Measurements from ENCODE around the gene PDZRN4. TPM values are rescaled to one million over a fixed set of nuclear protein-coding genes. Genes with fewer than 3 reads are reported as not detected.
"Not testable (repeated sequence)": the region's sequence is repeated elsewhere in the genome, so short reads cannot be mapped to it uniquely, and the experiment has no call there.

PDZRN4 gene
- total RNA-seq, 2 donors from 2014 or later = 0.35 to 3.5 TPM

GRCh38 chr12:41162461-41162860, 25.7 kb upstream of the PDZRN4 start:
- Histone ChIP-seq H3K9me3 (no peaks in the 10 kb centered on the region), H3K36me3 (no peaks in the 10 kb centered on the region), H3K27ac (no peak overlapping the region), H3K4me3 (no peak overlapping the region), H3K9ac (ENCODE audit: low read depth in 2 of 2, low read length in 2 of 2) (no peak overlapping the region), H3K27me3 (no peaks in the 10 kb centered on the region), H3K4me1 (no peaks in the 10 kb centered on the region)
- DNase-seq = no peak
- TF ChIP-seq, protein P1, sequence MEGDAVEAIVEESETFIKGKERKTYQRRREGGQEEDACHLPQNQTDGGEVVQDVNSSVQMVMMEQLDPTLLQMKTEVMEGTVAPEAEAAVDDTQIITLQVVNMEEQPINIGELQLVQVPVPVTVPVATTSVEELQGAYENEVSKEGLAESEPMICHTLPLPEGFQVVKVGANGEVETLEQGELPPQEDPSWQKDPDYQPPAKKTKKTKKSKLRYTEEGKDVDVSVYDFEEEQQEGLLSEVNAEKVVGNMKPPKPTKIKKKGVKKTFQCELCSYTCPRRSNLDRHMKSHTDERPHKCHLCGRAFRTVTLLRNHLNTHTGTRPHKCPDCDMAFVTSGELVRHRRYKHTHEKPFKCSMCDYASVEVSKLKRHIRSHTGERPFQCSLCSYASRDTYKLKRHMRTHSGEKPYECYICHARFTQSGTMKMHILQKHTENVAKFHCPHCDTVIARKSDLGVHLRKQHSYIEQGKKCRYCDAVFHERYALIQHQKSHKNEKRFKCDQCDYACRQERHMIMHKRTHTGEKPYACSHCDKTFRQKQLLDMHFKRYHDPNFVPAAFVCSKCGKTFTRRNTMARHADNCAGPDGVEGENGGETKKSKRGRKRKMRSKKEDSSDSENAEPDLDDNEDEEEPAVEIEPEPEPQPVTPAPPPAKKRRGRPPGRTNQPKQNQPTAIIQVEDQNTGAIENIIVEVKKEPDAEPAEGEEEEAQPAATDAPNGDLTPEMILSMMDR (IDR thresholded peaks at IDR 0.05) = no peak
- intact Hi-C loops (cut with DNase I) = no loop called here

DNA sequence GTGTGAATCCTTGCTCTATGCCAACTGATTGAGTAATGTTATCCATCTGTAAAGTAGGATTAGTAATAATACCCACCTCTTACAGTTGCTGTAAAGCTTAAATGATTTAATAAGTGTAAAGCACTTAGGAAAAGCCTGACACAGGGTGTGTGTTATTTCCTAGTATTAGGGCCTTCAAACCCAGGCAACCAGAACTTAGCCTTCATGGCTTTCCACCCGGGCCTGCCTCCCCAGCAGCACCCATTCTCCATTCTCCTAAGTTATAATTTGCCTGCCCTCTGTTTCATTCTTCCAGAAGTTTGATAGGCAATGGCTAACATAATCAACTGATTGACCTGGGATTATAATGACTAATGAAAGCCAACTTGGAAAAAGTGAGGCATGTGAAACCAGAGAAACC, 20.4 kb upstream of the PDZRN4 start:
- Histone ChIP-seq H3K4me1 (no peaks in the 10 kb centered on the region), H3K27ac (no peak overlapping the region), H3K9ac (ENCODE audit: low read depth in 2 of 2, low read length in 2 of 2) (no peak overlapping the region), H3K9me3 (no peaks in the 10 kb centered on the region), H3K4me3 (no peak overlapping the region), H3K36me3 (no peaks in the 10 kb centered on the region), H3K27me3 (no peaks in the 10 kb centered on the region)
- intact Hi-C loops (cut with DNase I) = no loop called here
- no peak for DNase-seq
- TF ChIP-seq, protein P1 (IDR thresholded peaks at IDR 0.05) = no peak

- Histone ChIP-seq H3K9me3 (no peaks in the 10 kb centered on the region), H3K27me3 (no peaks in the 10 kb centered on the region), H3K27ac (no peak overlapping the region), H3K36me3 (no peaks in the 10 kb centered on the region), H3K4me1 (no peaks in the 10 kb centered on the region), H3K4me3 (no peak overlapping the region), H3K9ac (ENCODE audit: low read depth in 2 of 2, low read length in 2 of 2) (no peak overlapping the region)
- intact Hi-C loops (cut with DNase I) = no loop called here
- no peak for DNase-seq
- TF ChIP-seq, protein P1 (IDR thresholded peaks at IDR 0.05) = no peak
Measured at GRCh38 chr12:41174602-41175001, 13.5 kb upstream of the PDZRN4 start.

DNA sequence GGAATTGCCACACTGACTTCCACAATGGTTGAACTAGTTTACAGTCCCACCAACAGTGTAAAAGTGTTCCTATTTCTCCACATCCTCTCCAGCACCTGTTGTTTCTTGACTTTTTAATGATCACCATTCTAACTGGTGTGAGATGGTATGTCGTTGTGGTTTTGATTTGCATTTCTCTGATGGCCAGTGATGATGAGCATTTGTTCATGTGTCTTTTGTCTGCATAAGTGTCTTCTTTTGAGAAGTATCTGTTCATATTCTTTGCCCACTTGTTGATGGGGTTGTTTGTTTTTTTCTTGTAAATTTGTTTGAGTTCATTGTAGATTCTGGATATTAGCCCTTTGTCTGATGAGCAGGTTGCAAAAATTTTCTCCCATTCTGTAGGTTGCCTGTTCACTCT, 8.6 kb upstream of the PDZRN4 start:
- not testable (repeated sequence) for DNase-seq

DNA sequence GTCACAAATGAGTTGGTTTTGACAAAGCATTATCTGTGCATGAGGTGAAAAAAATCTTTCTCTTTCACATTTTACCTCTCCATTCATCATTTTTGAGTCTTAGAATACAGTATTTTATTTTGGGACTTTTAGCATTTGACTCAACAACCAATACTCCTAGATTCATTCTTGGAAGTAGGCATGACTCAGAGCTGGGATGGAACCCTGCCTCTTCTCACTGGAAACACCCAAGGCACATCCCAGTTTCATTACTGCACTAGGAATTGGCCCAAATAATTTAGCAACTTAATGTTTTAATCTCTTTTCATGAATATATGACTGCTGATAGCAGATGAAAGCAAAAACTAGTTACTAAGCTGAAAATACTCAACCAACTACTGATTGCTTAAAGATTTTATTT, 3.3 kb upstream of the PDZRN4 start:
- no peak for DNase-seq
- Histone ChIP-seq H3K4me1 (no peaks in the 10 kb centered on the region), H3K27me3 (peaks cover 7% of the 10 kb centered on the region), H3K27ac (no peak overlapping the region), H3K9ac (ENCODE audit: low read depth in 2 of 2, low read length in 2 of 2) (no peak overlapping the region), H3K36me3 (no peaks in the 10 kb centered on the region), H3K9me3 (no peaks in the 10 kb centered on the region), H3K4me3 (no peak overlapping the region)
- TF ChIP-seq, protein P1 (IDR thresholded peaks at IDR 0.05) = no peak
- intact Hi-C loops (cut with DNase I) = no loop called here

More for the DNA sequence above, 8.6 kb upstream of the PDZRN4 start:
- intact Hi-C loops (cut with DNase I); H3K4me3 ChIP-seq; H3K36me3 ChIP-seq; H3K9me3 ChIP-seq; H3K4me1 ChIP-seq; H3K27ac ChIP-seq; H3K27me3 ChIP-seq; H3K9ac ChIP-seq (ENCODE audit: low read depth in 2 of 2, low read length in 2 of 2): not testable (repeated sequence)

GRCh38 chr12:41186026-41186425, 2.1 kb upstream of the PDZRN4 start:
- H3K4me3 ChIP-seq = no peak overlapping the region
- intact Hi-C loops (cut with DNase I) = no loop called here
- DNase-seq = no peak
- H3K27ac ChIP-seq = no peak overlapping the region
- H3K27me3 ChIP-seq = peaks cover 7% of the 10 kb centered on the region
- H3K4me1 ChIP-seq = no peaks in the 10 kb centered on the region
- H3K36me3 ChIP-seq = no peaks in the 10 kb centered on the region
- no peaks in the 10 kb centered on the region for H3K9me3 ChIP-seq
- H3K9ac ChIP-seq (ENCODE audit: low read depth in 2 of 2, low read length in 2 of 2) = no peak overlapping the region
- TF ChIP-seq, protein P1 (IDR thresholded peaks at IDR 0.05) = no peak
